Colonic mucosa (tissue), 4 donors: ENCODE measurements around the gene ANTXR1. TPM values are rescaled to one million over a fixed set of nuclear protein-coding genes. Genes with fewer than 3 reads are reported as not detected.

Source experiments
- DNase-seq: peaks from one replicate; pipeline ENCODE4 v3.0.0-alpha.2; 2020
- H3K27ac ChIP-seq: fragments of 200-600 bp; one replicate; pipeline ENCODE4 v1.8.0; 2021
- H3K27me3 ChIP-seq: fragments of 200-600 bp; one replicate; pipeline ENCODE4 v1.8.0; 2021
- H3K36me3 ChIP-seq: fragments of 200-600 bp; one replicate; pipeline ENCODE4 v1.8.0; 2021
- H3K4me1 ChIP-seq: fragments of 200-600 bp; one replicate; pipeline ENCODE4 v1.8.0; 2021; ENCODE audit warnings: mild to moderate bottlenecking
- H3K4me3 ChIP-seq: fragments of 200-600 bp; one replicate; pipeline ENCODE4 v1.8.0; 2021
- H3K9ac ChIP-seq, 2 donors: one replicate each; pipeline ENCODE4 v1.7.0; 2013; ENCODE audit warnings: control low read depth in 2 of 2, low read depth in 2 of 2, low read length in 2 of 2
- H3K9me3 ChIP-seq: fragments of 200-600 bp; one replicate; pipeline ENCODE4 v1.8.0; 2021
- CTCF ChIP-seq: fragments of 200-600 bp; IDR thresholded peaks from one replicate; pipeline ENCODE4 v1.8.0; 2022; ENCODE audit warnings: antibody characterized with exemption, mild to moderate bottlenecking
- intact Hi-C: fragments of 100-400 bp; cut with DNase I; formaldehyde crosslinking; loops from one replicate; pipeline ENCODE4 v1.14.1; 2022
- total RNA-seq, 2 donors: library from RNA; stranded (reverse); fragmentation: NEBNext Ultra II Directional in 1 of 2; extraction: Animal tissue kit (Norgen Biotek cat#: 25700) in 1 of 2; gene quantifications; one replicate each; pipeline ENCODE4 v1.2.1, GENCODE V29; 2021
- donor health status: healthy.
- donor health status: DM: no; HTN: no; CAD: no.
- donor health status: DM: no; HTN: no; CAD: no.

The ANTXR1 gene
- total RNA-seq, 2 donors from 2014 or later: 8.1 to 17.0 TPM

- Histone ChIP-seq H3K9me3 (no peaks in the 10 kb centered on the region), H3K4me3 (no peak overlapping the region), H3K27me3 (no peaks in the 10 kb centered on the region), H3K27ac (no peak overlapping the region), H3K9ac (no peak overlapping the region), H3K36me3 (no peaks in the 10 kb centered on the region), H3K4me1 (no peaks in the 10 kb centered on the region)
- no peak for TF ChIP-seq CTCF
- DNase-seq: no peak
- intact Hi-C loops: no loop called here
Observed at GRCh38 chr2:69291721-69292120, 278.7 kb downstream of the ANTXR1 start.

- intact Hi-C loops: no loop called here
- no peak for DNase-seq
- H3K4me1 ChIP-seq: no peaks in the 10 kb centered on the region
- no peaks in the 10 kb centered on the region for H3K27me3 ChIP-seq
- H3K36me3 ChIP-seq: no peaks in the 10 kb centered on the region
- no peaks in the 10 kb centered on the region for H3K9me3 ChIP-seq
- H3K4me3 ChIP-seq: no peak overlapping the region
- no peak for TF ChIP-seq CTCF
- H3K9ac ChIP-seq: no peak overlapping the region
- no peak overlapping the region for H3K27ac ChIP-seq
Observed at GRCh38 chr2:69292256-69292655, 279.3 kb downstream of the ANTXR1 start.

- no peaks in the 10 kb centered on the region for H3K9me3 ChIP-seq
- no peak overlapping the region for H3K4me3 ChIP-seq
- H3K36me3 ChIP-seq: no peaks in the 10 kb centered on the region
- no peaks in the 10 kb centered on the region for H3K4me1 ChIP-seq
- H3K9ac ChIP-seq: no peak overlapping the region
- H3K27me3 ChIP-seq: no peaks in the 10 kb centered on the region
- intact Hi-C loops: no loop called here
- no peak for TF ChIP-seq CTCF
- no peak overlapping the region for H3K27ac ChIP-seq
- DNase-seq: no peak
Observed at GRCh38 chr2:69296421-69296820, 283.4 kb downstream of the ANTXR1 start.

- H3K9me3 ChIP-seq: no peaks in the 10 kb centered on the region
- no peaks in the 10 kb centered on the region for H3K4me1 ChIP-seq
- no peak overlapping the region for H3K27ac ChIP-seq
- intact Hi-C loops: no loop called here
- H3K4me3 ChIP-seq: no peak overlapping the region
- H3K27me3 ChIP-seq: no peaks in the 10 kb centered on the region
- H3K9ac ChIP-seq: no peak overlapping the region
- TF ChIP-seq CTCF: no peak
- DNase-seq: no peak
- H3K36me3 ChIP-seq: no peaks in the 10 kb centered on the region
Observed at GRCh38 chr2:69297216-69297615, 284.2 kb downstream of the ANTXR1 start.

- intact Hi-C loops: no loop called here
- DNase-seq: no peak
- no peak overlapping the region for H3K9ac ChIP-seq
- no peaks in the 10 kb centered on the region for H3K4me1 ChIP-seq
- no peaks in the 10 kb centered on the region for H3K36me3 ChIP-seq
- TF ChIP-seq CTCF: no peak
- H3K27ac ChIP-seq: no peak overlapping the region
- H3K9me3 ChIP-seq: no peaks in the 10 kb centered on the region
- no peaks in the 10 kb centered on the region for H3K27me3 ChIP-seq
- no peak overlapping the region for H3K4me3 ChIP-seq
Observed at GRCh38 chr2:69298261-69298660, 285.3 kb downstream of the ANTXR1 start.

GRCh38 chr2:69298862-69299261, 285.9 kb downstream of the ANTXR1 start:
- TF ChIP-seq CTCF: no peak
- Histone ChIP-seq H3K36me3 (no peaks in the 10 kb centered on the region), H3K4me3 (no peak overlapping the region), H3K9ac (no peak overlapping the region), H3K4me1 (no peaks in the 10 kb centered on the region), H3K27me3 (no peaks in the 10 kb centered on the region), H3K9me3 (no peaks in the 10 kb centered on the region), H3K27ac (no peak overlapping the region)
- intact Hi-C loops: no loop called here
- DNase-seq: no peak
